Pancreas (tissue), 10 donors: ENCODE data around the gene RUSC1. TPM values are rescaled to one million over a fixed set of nuclear protein-coding genes. Genes with fewer than 3 reads are reported as not detected.

Experiments
- ATAC-seq, 4 donors: fragments of 200-7000 bp; cut with Tn5 transposase; one replicate each; pipeline versions ENCODE4 v1.8.0 to v1.9.1; 2020; ENCODE audit warnings: mild to moderate bottlenecking in 4 of 4, moderate library complexity in 4 of 4
- DNase-seq, 6 donors: peaks; one replicate each; pipeline ENCODE4 v3.0.0-alpha.2; 2020
- FAIRE-seq: peaks from 2 replicates; lab custom pipeline; 2012; peaks lifted over from hg19 to GRCh38; lab: Jason Lieb, UNC
- H3K27ac ChIP-seq, 4 donors: fragments of 200-600 bp; sonication (generic); 1 replicate in 3 of 4; 2 replicates in 1 of 4; pipeline versions ENCODE4 v1.5.0 to v1.8.0; 2020
- H3K27me3 ChIP-seq, 4 donors: fragments of 200-600 bp; one replicate each; pipeline ENCODE4 v1.8.0; 2021
- H3K36me3 ChIP-seq, 3 donors: fragments of 200-600 bp; sonication (generic) in 1 of 3; one replicate each; pipeline versions ENCODE4 v1.5.0 to v1.8.0; 2020 to 2021
- H3K4me1 ChIP-seq, 3 donors: fragments of 200-600 bp; one replicate each; pipeline ENCODE4 v1.8.0; 2021
- H3K4me3 ChIP-seq, 4 donors: fragments of 200-600 bp; sonication (generic) in 2 of 4; one replicate each; pipeline versions ENCODE4 v1.5.0 to v1.8.0; 2020 to 2021
- H3K9me3 ChIP-seq, 4 donors: fragments of 200-600 bp; one replicate each; pipeline ENCODE4 v1.8.0; 2021
- WGBS, 2 donors: extraction: QIAGEN DNeasy Blood & Tissue Kit; methylation state at CpG; one replicate each; pipeline ENCODE4 v1.1.7; 2013; 5-methylcytosine and 5-hydroxymethylcytosine counted together
- intact Hi-C, 3 donors: fragments of 100-400 bp; cut with DNase I; formaldehyde crosslinking; loops; one replicate each; pipeline versions ENCODE4 v1.11.1 to v1.14.2; 2022
- polyA plus RNA-seq, 2 donors: library from polyadenylated mRNA; stranded (reverse); fragments of 200-250 nt; gene quantifications; one replicate each; pipeline ENCODE4 v1.2.3, GENCODE V29; 2013
- total RNA-seq, 6 donors: library from RNA; stranded (reverse); fragmentation: NEBNext Ultra II Directional in 4 of 6; extraction: Animal tissue kit (Norgen Biotek cat#: 25700) in 4 of 6; gene quantifications; one replicate each; pipeline versions ENCODE4 v1.2.1 to v1.2.4, GENCODE V29; 2021 to 2023
- TF ChIP-seq, protein P1 (sequence below), 4 donors: fragments of 200-600 bp; sonication (generic) in 3 of 4; IDR thresholded peaks; one replicate each; pipeline versions ENCODE4 v1.5.0 to v1.8.0; 2021; ENCODE audit warnings: antibody characterized with exemption in 4 of 4
- donor health status: healthy with polysubstance abuse.
- donor health status: DM: no; HTN: no; CAD: no; lungs with moderate emphysema.
- donor health status: DM: no; HTN: no; CAD: no.
- donor health status: control.
- donor health status: control.
- donor health status: Bipolar disorder and iron deficiency.
- donor health status: DM: yes; HTN: yes; CAD: no.
- donor health status: DM: no; HTN: no; CAD: no.
- donor health status: DM: no; HTN: no; CAD: no.
- donor health status: DM: yes; HTN: yes; CAD: no.

Gene RUSC1
- total and polyA plus RNA-seq, 8 donors, result 9.2 to 47.2 (median 12.4) TPM

DNA sequence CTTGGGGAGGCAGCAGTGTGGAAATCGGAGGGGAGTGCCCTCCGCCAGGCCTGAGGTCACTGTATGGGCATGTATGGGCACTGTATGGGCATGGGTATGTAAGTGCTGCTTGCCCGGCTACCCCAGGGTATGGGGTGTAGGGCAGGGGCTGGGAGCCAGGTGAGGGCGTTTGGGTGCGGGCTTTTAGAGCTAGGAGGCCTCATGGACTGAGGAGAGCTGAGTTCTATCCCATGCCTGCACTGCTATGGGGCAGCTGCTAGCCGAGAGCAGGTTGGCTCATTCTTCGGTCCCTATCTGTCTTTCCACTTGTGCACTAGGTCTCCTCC, 24.8 kb upstream of the RUSC1 start:
- Histone ChIP-seq H3K4me3 (no peak overlapping the region), H3K27me3 (no peaks in the 10 kb centered on the region), H3K9me3 (no peaks in the 10 kb centered on the region), H3K27ac (no peak overlapping the region), H3K36me3 (no peaks in the 10 kb centered on the region), H3K4me1 (no peaks in the 10 kb centered on the region)
- WGBS, 2 donors, result 72 to 82% methylated on average over 7 of the region's 7 CpGs
- intact Hi-C loops, result no loop called here
- TF ChIP-seq, protein P1, sequence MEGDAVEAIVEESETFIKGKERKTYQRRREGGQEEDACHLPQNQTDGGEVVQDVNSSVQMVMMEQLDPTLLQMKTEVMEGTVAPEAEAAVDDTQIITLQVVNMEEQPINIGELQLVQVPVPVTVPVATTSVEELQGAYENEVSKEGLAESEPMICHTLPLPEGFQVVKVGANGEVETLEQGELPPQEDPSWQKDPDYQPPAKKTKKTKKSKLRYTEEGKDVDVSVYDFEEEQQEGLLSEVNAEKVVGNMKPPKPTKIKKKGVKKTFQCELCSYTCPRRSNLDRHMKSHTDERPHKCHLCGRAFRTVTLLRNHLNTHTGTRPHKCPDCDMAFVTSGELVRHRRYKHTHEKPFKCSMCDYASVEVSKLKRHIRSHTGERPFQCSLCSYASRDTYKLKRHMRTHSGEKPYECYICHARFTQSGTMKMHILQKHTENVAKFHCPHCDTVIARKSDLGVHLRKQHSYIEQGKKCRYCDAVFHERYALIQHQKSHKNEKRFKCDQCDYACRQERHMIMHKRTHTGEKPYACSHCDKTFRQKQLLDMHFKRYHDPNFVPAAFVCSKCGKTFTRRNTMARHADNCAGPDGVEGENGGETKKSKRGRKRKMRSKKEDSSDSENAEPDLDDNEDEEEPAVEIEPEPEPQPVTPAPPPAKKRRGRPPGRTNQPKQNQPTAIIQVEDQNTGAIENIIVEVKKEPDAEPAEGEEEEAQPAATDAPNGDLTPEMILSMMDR (IDR thresholded peaks at IDR 0.05), result no peak
- ATAC-seq (no peak), FAIRE-seq (no peak), DNase-seq (no peak)

DNA sequence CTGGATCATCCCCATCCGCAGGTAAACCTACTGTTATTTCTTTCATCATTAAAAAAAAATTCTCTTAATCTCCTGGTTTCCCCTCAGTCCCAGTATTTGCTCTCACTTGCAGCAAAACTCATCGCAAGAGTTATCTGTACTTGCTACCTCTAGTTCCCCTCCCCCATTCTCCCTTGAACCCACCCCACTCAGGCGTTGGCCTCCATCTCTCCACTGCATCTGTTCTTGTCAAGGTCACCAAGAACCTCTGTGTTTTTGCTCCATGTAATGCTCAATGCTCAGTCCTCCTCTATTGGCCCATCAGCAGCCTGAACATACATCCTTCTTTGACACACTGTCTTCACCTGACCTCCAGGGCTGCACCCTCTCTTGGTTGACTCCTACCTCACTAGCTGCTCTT, 24.0 kb upstream of the RUSC1 start:
- FAIRE-seq (no peak), DNase-seq (no peak), ATAC-seq (no peak)
- intact Hi-C loops, result no loop called here
- TF ChIP-seq, protein P1 (IDR thresholded peaks at IDR 0.05), result no peak
- H3K4me3 ChIP-seq, result no peak overlapping the region
- no peaks in the 10 kb centered on the region for H3K36me3 ChIP-seq
- H3K9me3 ChIP-seq, result no peaks in the 10 kb centered on the region
- no peaks in the 10 kb centered on the region for H3K4me1 ChIP-seq
- no peaks in the 10 kb centered on the region for H3K27me3 ChIP-seq
- H3K27ac ChIP-seq, result no peak overlapping the region
- 70 to 71% methylated on average over 3 of the region's 3 CpGs for WGBS, 2 donors

GRCh38 chr1:155297384-155297783, 23.3 kb upstream of the RUSC1 start:
- intact Hi-C loops, result no loop called here
- H3K4me3 ChIP-seq, result no peak overlapping the region
- H3K27me3 ChIP-seq, result no peaks in the 10 kb centered on the region
- DNase-seq (no peak), FAIRE-seq (no peak), ATAC-seq (no peak)
- TF ChIP-seq, protein P1 (IDR thresholded peaks at IDR 0.05), result no peak
- no peaks in the 10 kb centered on the region for H3K4me1 ChIP-seq
- no peak overlapping the region for H3K27ac ChIP-seq
- no peaks in the 10 kb centered on the region for H3K9me3 ChIP-seq
- 76 to 83% methylated on average over 7 of the region's 7 CpGs for WGBS, 2 donors
- no peaks in the 10 kb centered on the region for H3K36me3 ChIP-seq

DNA sequence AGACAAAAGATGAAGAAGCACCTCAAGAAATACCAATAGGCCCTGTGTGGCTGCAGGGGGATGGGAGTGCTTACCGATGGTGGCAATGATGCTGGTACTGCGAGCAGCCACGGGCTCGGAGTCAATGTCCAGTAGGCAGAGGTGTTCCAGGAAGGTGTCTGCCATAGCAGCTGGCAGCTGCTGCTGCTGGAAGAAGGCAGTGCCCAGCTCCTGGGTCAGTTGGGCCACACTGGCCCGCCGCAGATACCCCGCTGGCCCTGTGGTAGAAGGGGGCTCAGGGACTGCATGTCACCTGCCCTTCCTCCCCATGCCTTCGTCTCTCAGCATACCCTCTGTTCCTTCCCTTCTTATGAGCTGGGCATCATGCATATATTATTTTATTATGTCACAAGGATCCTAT, 20.7 kb upstream of the RUSC1 start:
- FAIRE-seq, result no peak
- no peak overlapping the region for H3K27ac ChIP-seq
- H3K36me3 ChIP-seq, result no peaks in the 10 kb centered on the region
- H3K4me1 ChIP-seq, result no peaks in the 10 kb centered on the region
- 86 to 90% methylated on average over 8 of the region's 8 CpGs for WGBS, 2 donors
- H3K9me3 ChIP-seq, result no peaks in the 10 kb centered on the region
- no peak for ATAC-seq
- TF ChIP-seq, protein P1 (IDR thresholded peaks at IDR 0.05), result no peak
- no peak for DNase-seq
- intact Hi-C loops, result no loop called here
- H3K4me3 ChIP-seq, result no peak overlapping the region
- no peaks in the 10 kb centered on the region for H3K27me3 ChIP-seq

DNA sequence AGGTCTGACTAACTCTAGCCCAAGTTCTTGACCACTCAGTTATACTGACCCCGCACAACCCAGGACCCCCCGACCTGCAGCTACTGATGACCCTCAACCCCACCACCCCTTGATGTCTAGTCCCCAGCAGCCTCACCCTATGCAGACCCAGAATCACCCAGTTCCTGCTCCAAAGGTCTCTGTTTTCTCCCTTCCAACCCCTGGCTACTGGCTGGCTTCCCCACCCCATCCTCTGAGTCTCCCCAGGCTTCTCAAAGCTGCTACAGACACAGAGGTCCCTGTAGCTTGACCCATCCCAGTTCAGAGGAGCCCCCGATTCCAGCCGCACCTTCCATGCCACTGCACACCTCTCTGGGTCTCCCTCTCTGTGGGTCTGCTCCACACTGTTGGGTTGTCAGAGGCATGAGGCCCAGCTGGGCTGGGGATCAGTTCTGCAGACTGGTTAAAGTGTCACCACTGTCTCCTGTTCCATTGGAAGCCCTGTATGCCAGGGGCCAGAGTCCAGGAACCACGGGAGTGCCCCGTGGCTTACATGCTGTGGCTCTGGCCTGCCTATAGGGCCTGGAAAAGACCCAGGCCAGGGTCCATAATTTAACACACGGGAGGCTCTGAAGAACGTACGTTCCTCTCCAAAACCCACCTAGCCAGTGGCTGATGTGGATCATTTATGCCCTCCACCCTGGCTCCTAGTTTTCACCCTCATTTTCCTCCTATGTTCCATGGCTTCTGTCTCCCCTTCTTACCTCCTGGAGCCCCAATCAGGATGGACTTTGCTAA, 20.0 kb upstream of the RUSC1 start:
- no peaks in the 10 kb centered on the region for H3K36me3 ChIP-seq
- no peak for ATAC-seq
- H3K4me3 ChIP-seq, result no peak overlapping the region
- FAIRE-seq, result no peak
- no peaks in the 10 kb centered on the region for H3K4me1 ChIP-seq
- H3K27me3 ChIP-seq, result no peaks in the 10 kb centered on the region
- TF ChIP-seq, protein P1 (IDR thresholded peaks at IDR 0.05), result no peak
- DNase-seq, result no peak
- WGBS, 2 donors, result 68 to 82% methylated on average over 9 of the region's 9 CpGs
- H3K9me3 ChIP-seq, result no peaks in the 10 kb centered on the region
- intact Hi-C loops, result no loop called here
- no peak overlapping the region for H3K27ac ChIP-seq
